KOPT-K1 (cell line): ENCODE measurements around the gene LILRB5.
"Not testable (repeated sequence)": the region's sequence is repeated elsewhere in the genome, so short reads cannot be mapped to it uniquely, and the experiment has no call there.

Experiments
- H3K27ac ChIP-seq: fragments of 200-600 bp; sonication (generic); 2 replicates; pipeline ENCODE4 v1.5.1; 2016; ENCODE audit warnings: antibody characterized with exemption, mild to moderate bottlenecking, low read depth, low read length; ENCODE audit not compliant: poor library complexity, severe bottlenecking
- H3K36me3 ChIP-seq: fragments of 200-600 bp; sonication (generic); 2 replicates; pipeline ENCODE4 v1.5.1; 2017; ENCODE audit warnings: antibody characterized with exemption, mild to moderate bottlenecking, low read length, moderate library complexity; ENCODE audit not compliant: insufficient read depth
- H3K9me3 ChIP-seq: fragments of 200-600 bp; sonication (generic); 2 replicates; pipeline ENCODE4 v1.5.1; 2017; ENCODE audit warnings: antibody characterized with exemption, low read length, mild to moderate bottlenecking; ENCODE audit not compliant: insufficient read depth, poor library complexity, severe bottlenecking

LILRB5 gene

GRCh38 chr19:54256250-54257115, 590 bp downstream of the LILRB5 start:
- H3K27ac ChIP-seq, result no peak overlapping the region
- H3K36me3 ChIP-seq, result no peaks in the 10 kb centered on the region
- H3K9me3 ChIP-seq, result no peaks in the 10 kb centered on the region

- Histone ChIP-seq H3K27ac (no peak overlapping the region), H3K36me3 (no peaks in the 10 kb centered on the region), H3K9me3 (no peaks in the 10 kb centered on the region)
These were observed 1.8 kb downstream of the LILRB5 start for GRCh38 chr19:54255105-54255775.

GRCh38 chr19:54254195-54254906, 2.7 kb downstream of the LILRB5 start:
- no peaks in the 10 kb centered on the region for H3K36me3 ChIP-seq
- H3K27ac ChIP-seq, result no peak overlapping the region
- H3K9me3 ChIP-seq, result no peaks in the 10 kb centered on the region

- Histone ChIP-seq H3K9me3 (no peaks in the 10 kb centered on the region), H3K27ac (no peak overlapping the region), H3K36me3 (no peaks in the 10 kb centered on the region)
These were observed 3.5 kb downstream of the LILRB5 start for GRCh38 chr19:54253331-54254194.

GRCh38 chr19:54252845-54253244, 4.2 kb downstream of the LILRB5 start:
- H3K27ac ChIP-seq, result no peak overlapping the region
- no peaks in the 10 kb centered on the region for H3K9me3 ChIP-seq
- H3K36me3 ChIP-seq, result no peaks in the 10 kb centered on the region

GRCh38 chr19:54252243-54252642, 4.8 kb downstream of the LILRB5 start:
- Histone ChIP-seq H3K27ac (no peak overlapping the region), H3K36me3 (no peaks in the 10 kb centered on the region), H3K9me3 (no peaks in the 10 kb centered on the region)

- Histone ChIP-seq H3K36me3 (no peaks in the 10 kb centered on the region), H3K27ac (no peak overlapping the region), H3K9me3 (no peaks in the 10 kb centered on the region)
These were observed 9.0 kb downstream of the LILRB5 start for GRCh38 chr19:54248016-54248601.

GRCh38 chr19:54247106-54247930, 9.8 kb downstream of the LILRB5 start:
- Histone ChIP-seq H3K9me3 (no peaks in the 10 kb centered on the region), H3K27ac (no peak overlapping the region), H3K36me3 (no peaks in the 10 kb centered on the region)

GRCh38 chr19:54245936-54246335, 11.1 kb downstream of the LILRB5 start:
- H3K9me3 ChIP-seq, result no peaks in the 10 kb centered on the region
- H3K36me3 ChIP-seq, result no peaks in the 10 kb centered on the region
- H3K27ac ChIP-seq, result no peak overlapping the region

GRCh38 chr19:54243809-54244208, 13.3 kb downstream of the LILRB5 start:
- not testable (repeated sequence) for H3K27ac ChIP-seq, H3K9me3 ChIP-seq, H3K36me3 ChIP-seq

GRCh38 chr19:54242646-54243045, 14.4 kb downstream of the LILRB5 start, which contains the start of gene LILRA6:
TSS of gene LILRA6 (minus strand) at chr19:54242790.
- not testable (repeated sequence) for H3K27ac ChIP-seq, H3K36me3 ChIP-seq, H3K9me3 ChIP-seq

- not testable (repeated sequence) for H3K36me3 ChIP-seq, H3K9me3 ChIP-seq, H3K27ac ChIP-seq
These were observed 14.8 kb downstream of the LILRB5 start for GRCh38 chr19:54242234-54242633.

- H3K9me3 ChIP-seq, H3K36me3 ChIP-seq, H3K27ac ChIP-seq: not testable (repeated sequence)
These were observed 16.4 kb downstream of the LILRB5 start for GRCh38 chr19:54240372-54241336.
